HG02938 (cell line): Measurements from ENCODE around the gene ANKRD40CL.

Experiments
- ATAC-seq: cut with Tn5 transposase; IDR thresholded peaks from one replicate; pipeline ENCODE4 v1.9.1; 2021; ENCODE audit warnings: mild to moderate bottlenecking, moderate library complexity; ENCODE audit not compliant: unreplicated experiment

Gene ANKRD40CL

GRCh38 chr17:50790618-50791017, 23.3 kb upstream of the ANKRD40CL start:
- ATAC-seq: no peak

- no peak for ATAC-seq
Observed at GRCh38 chr17:50787106-50787505, 19.8 kb upstream of the ANKRD40CL start.

GRCh38 chr17:50785946-50786570, 18.7 kb upstream of the ANKRD40CL start:
- ATAC-seq: no peak

- no peak for ATAC-seq
Observed at GRCh38 chr17:50785126-50785525, 17.8 kb upstream of the ANKRD40CL start.

- ATAC-seq: no peak
Observed at GRCh38 chr17:50783905-50784304, 16.6 kb upstream of the ANKRD40CL start.

GRCh38 chr17:50783193-50783660, 15.9 kb upstream of the ANKRD40CL start:
- no peak for ATAC-seq

- no peak for ATAC-seq
Observed at GRCh38 chr17:50781167-50781566, 13.8 kb upstream of the ANKRD40CL start.

GRCh38 chr17:50779747-50780353, 12.5 kb upstream of the ANKRD40CL start:
- ATAC-seq: no peak

GRCh38 chr17:50778988-50779387, 11.7 kb upstream of the ANKRD40CL start:
- ATAC-seq: no peak

GRCh38 chr17:50778471-50778870, 11.2 kb upstream of the ANKRD40CL start:
- ATAC-seq: no peak

GRCh38 chr17:50775926-50776325, 8.6 kb upstream of the ANKRD40CL start:
- no peak for ATAC-seq

GRCh38 chr17:50774225-50774803, 7.0 kb upstream of the ANKRD40CL start:
- no peak for ATAC-seq

- no peak for ATAC-seq
Observed at GRCh38 chr17:50771991-50772785, 4.9 kb upstream of the ANKRD40CL start.

- no peak for ATAC-seq
Observed at GRCh38 chr17:50770346-50770745, 3.0 kb upstream of the ANKRD40CL start.

- no peak for ATAC-seq
Observed at GRCh38 chr17:50769884-50770283, 2.6 kb upstream of the ANKRD40CL start.

GRCh38 chr17:50768346-50768761, 1.0 kb upstream of the ANKRD40CL start:
- no peak for ATAC-seq

- no peak for ATAC-seq
Observed at GRCh38 chr17:50767030-50767429, 288 bp downstream of the ANKRD40CL start.

GRCh38 chr17:50766222-50767023, 895 bp downstream of the ANKRD40CL start:
- no peak for ATAC-seq

- no peak for ATAC-seq
Observed at GRCh38 chr17:50765454-50766221, 1.7 kb downstream of the ANKRD40CL start.

- no peak for ATAC-seq
Observed at GRCh38 chr17:50764734-50765149, 2.6 kb downstream of the ANKRD40CL start.
